GM19455 (cell line): ENCODE results near the gene WNT3A.

Source experiments
- ATAC-seq: cut with Tn5 transposase; IDR thresholded peaks from one replicate; pipeline ENCODE4 v1.9.1; 2021; ENCODE audit not compliant: unreplicated experiment

The WNT3A gene

GRCh38 chr1:228097333-228098081 is 90.7 kb downstream of the WNT3A start:
- ATAC-seq, result no peak

GRCh38 chr1:228098323-228098931 is 91.6 kb downstream of the WNT3A start:
- ATAC-seq, result no peak

DNA sequence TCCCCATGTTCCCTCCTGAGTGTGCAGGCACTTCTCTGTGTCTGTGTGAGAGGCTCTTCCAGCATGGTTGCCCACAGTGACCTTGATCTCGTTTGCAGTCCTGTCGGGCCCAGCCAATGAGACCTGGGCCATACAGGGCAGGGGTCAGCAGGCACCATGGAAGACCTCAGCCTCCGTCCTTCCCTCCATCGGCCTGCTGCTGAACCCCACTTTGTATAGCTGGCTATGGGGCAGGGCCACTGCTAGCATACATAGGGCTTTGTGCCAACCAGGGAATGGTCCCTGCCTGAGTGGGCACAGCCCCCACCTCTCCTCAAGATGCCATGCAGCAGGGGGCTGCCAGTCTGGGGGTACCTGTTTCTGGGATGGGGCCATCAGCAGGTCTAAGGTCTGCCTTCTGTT is 92.5 kb downstream of the WNT3A start:
- no peak for ATAC-seq

DNA sequence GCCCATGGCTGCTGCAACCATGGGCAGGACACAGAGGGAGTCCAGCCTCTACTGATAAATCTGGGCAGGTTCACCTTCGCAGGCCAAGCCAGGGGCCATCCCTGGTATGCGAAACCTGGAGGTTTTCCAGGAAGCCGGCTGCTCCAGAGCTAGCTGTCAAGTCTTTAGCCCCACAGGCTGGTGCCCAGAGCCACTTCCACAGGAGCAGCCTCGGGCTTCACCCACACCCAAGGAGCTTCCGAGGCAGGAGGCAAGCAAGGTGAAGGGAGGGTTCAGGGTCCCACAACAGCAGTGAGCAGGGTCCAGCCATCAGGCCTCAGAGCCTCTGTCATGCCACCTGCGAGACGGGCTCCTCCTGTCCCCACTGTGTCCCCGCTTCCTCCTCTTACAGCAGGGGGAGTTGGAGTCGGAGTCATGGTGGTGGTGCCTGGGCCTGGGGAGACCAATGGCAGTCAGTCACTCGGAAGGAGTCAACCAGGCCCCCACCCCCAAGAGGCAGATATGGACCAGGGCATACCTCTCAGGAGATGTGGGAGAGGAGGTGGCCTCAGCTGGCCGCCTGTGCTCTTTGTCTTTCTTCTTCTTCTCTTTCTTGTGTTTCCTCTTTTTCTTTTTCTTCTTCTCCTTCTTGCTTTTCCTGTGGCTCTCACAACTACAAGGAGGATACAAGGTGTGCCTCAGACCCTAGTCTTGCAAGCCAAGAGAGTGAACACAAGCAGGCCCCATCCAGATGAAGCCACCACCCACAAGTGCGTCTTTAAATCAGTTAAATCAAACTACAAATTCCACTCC is 94.2 kb downstream of the WNT3A start:
- no peak for ATAC-seq

- ATAC-seq, result no peak
Measured at GRCh38 chr1:228101614-228101993, 94.8 kb downstream of the WNT3A start.

DNA sequence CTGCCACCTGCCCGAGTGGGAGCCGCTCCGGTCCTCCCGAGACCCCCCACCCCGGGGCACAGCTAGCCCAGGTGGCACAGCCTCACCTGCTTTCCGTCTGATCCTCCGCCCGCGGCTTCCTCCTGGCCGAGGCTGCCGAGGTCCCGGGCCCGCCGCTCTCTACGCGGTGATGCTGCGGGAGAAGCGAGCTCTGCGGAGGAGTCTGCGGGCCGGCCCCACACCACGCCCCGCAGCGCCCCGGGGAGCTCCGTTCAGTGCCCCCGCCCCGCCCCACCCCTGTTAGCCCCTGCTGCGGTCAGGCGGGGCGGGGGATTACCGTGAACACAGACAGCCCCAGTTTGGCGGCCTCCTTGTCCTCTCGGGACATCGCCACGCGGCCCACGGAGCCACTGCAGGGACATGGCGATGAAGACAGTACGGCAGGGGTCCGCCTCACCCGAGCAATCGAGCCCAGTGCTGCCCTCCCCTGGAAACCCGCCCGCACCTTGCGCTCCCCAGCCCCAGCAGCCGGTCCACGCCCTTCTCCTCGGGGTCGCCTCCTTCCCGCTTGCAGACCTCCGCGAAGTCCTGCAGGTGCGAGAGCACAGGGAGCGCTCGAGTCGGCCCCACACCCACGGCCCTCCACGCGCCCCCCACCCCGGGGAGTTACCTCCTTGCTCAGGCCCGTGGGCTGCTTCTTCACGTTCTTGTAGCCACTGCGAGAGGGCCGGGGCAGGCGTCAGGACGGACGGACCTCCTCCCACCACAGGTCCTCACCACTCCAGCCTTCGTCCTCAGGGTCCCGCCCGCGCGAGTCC is 95.4 kb downstream of the WNT3A start:
- peak; percentile 23 for ATAC-seq

DNA sequence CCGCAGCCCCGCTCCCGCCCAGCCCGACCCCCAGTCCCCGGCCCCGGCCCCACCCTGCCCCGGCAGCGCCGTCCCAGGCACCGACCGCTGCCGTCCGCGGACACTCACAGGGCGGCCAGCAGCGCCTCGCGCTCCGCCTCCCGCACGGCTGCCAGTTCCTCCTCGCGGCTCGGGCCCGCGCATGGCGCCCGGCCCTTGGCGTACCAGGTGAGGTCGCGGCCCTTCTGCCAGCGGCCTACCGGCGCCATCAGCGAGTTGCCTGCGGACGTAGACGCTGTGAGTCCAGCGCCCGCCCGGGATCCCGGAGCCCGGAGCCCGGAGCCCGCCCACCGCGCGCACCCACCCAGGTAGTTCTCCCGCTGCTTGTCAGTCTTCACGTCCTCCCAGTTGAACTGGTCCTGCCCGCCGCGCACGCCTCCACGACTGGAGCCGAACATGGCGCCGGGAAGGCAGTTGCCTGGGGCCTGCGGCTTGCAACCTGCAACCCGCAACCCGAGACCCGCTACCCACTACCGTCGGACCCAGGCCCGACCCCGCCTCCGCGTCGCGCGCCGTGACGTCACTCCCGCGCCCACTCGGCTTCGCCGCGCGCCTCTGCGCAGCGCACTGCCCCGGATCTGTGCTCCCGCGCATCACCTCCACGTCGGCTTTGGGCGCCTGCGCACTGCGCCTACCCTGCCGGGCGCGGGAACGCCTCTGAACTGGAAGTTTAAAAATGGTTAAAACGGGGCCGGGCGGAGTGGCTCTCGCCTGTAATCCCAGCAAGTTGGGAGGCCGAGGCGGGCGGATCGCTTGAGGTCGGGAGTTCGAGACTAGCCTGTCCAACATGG is 96.2 kb downstream of the WNT3A start, which contains the start of gene C1orf35:
C1orf35 (minus strand) TSS at position 535 of the 830 bp plus-strand sequence; CDS start at position 437, 98 bp downstream.
- peak; percentile 61 for ATAC-seq

DNA sequence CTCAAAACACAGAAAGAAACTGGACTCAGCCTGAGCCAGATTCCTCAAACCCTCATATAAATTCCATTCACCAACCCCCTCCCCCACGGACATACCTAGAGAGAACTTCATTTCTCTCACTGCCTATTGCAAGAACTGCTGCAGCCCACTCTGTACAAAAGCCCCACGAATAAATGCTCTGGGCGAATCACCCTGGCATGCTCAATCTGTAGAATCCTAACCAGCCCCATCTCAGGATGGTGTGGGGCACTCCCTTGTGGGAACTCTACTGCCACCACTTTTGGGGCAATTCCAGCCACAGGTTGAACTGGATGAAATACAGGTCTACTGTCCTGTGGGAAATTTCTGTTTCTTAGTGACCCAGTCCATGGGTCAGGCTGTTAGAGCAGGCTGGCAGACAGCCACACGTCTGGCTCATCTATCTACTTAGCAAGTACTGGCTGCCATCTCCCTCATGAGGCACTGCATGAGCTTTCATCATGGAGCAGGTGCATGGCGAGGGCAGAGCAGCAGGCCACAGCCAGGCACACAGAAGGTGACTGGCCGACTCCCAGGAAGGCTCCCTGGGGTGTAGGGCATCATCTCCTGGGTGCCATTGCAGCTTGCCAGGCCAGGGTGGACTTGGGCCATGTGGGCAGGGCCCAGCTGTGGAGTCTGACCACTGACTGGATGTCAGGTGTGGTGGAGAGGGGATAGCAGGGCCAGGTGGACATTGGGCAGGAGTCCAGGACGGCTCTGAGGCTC is 97.9 kb downstream of the WNT3A start:
- ATAC-seq, result no peak

DNA sequence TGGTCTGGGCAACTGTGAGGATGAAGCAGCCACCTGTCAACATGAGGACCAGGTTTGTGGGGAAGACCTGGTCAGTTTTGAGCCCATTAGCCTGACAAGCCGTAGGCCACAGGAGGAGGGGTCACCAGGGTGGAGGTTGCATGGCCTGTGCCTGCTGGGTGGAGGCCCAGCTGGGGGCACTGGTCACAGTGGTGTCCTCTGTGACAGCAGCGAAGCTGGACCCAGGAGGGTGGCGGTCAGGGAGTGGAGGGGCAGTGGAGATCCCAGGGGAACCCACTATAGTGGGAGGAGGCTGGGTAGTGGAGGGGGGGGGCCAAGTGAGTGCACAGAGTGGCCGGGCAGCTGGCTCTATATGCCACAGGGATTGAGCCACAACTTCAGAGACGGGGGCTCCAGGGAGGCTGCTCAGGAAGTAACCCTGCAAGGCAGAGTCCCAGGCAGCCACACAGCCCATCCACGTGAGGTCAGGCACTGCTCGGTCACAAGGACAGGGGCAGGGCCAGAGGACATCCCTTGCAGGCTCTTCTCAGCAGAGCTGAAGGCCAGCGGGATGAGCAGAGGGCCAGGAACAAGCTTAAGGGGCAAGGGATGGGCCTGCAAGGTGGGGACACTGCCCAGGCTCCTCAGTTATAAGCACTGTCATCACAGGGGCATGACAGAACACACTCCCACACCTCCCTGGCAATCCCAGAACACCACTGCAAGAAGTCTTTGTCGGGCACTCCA is 98.6 kb downstream of the WNT3A start:
- no peak for ATAC-seq

DNA sequence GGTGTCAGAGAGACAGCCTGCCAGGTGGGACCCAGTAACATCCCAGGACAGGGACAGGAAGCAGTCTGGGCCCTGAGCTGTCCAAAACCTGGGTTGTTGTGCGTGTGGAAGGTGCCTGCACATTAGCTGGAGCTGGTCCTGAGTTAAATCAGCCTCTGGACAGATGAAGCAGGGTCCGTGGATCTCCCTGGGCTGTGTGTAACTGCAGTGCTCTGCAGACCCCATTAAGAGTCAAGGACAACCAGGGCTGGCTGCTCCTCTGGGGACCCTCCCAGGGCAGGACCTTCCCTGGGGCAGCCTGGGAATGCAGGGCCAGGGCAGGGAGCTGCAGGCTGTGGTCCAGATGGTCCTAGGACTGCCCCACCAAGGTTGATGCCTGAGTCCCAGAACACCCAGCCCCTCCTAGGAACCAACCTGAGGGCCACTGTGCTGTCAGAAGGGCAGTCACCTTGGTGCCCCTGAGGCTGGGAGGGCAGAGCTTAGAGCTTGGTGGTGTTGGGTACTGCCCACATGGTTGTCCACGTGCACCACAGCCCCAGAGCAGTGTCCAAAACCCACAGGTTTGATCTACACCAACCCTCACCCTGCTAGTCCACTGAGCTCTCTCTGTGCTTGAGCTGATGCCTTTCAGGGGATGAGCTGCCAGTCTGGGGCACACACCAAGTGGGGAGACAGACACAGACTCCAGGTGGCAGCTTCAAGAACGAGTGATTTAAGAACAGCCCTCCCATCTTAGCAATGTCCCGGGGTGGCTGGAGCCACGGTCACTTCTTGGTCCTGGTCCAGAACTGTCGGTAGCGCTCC is 99.4 kb downstream of the WNT3A start:
- no peak for ATAC-seq

GRCh38 chr1:228106800-228107054 is 99.9 kb downstream of the WNT3A start:
- ATAC-seq, result no peak

GRCh38 chr1:228107636-228108035 is 100.8 kb downstream of the WNT3A start:
- no peak for ATAC-seq

DNA sequence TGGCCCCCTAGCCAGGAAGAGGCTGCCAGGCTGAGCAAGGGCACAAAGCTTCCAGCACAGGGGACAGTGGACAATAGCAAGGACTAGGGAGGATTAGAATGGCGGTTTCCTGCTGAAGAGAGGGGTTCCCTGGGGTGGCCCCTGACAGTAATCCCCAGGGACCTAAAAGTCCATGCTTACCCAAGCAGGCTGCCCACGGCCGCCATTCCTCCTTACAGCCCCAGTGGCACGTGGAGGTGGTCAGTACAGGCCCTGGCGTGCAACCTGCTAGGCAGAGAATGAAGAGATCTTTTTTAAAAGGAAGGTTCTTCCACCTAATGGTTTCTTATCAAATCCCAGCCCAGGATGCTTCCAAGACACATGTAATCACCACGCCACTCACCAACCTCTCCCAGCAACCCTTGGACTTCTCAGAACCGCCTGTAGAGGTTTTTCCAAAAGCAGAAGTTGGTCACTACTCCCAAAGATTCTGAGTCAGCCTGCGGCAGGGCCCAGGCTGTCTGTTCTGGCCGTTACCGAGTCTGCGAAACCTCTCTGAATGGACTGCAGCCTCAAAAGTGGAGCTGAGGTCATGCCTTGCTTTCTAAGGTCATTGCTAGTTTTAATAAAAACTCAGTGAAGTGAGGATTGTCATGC is 101.4 kb downstream of the WNT3A start:
- ATAC-seq, result no peak

DNA sequence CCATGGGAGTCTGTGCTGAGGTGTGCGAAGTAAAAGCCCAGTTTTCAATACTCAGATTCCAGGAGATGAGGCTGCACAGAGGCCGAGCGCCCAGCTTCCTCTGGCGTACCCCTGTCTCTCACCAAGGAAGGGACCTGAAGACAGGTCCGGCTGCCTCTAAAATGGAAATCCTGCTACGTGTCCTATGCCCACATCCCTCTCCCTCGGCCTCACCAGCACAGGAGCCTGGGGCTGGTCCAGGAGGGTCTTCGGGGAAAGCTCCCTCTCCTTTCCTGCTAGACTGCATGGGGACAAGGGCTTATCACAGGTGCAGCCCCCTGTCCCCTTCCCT is 101.9 kb downstream of the WNT3A start:
- no peak for ATAC-seq

- ATAC-seq, result peak; percentile 93
Measured at GRCh38 chr1:228109073-228109961, 102.5 kb downstream of the WNT3A start, which contains the start of gene MRPL55. Gene MRPL55, minus strand, starts transcription at chr1:228109299. Its CDS starts 1,039 bp downstream, at chr1:228108260.

DNA sequence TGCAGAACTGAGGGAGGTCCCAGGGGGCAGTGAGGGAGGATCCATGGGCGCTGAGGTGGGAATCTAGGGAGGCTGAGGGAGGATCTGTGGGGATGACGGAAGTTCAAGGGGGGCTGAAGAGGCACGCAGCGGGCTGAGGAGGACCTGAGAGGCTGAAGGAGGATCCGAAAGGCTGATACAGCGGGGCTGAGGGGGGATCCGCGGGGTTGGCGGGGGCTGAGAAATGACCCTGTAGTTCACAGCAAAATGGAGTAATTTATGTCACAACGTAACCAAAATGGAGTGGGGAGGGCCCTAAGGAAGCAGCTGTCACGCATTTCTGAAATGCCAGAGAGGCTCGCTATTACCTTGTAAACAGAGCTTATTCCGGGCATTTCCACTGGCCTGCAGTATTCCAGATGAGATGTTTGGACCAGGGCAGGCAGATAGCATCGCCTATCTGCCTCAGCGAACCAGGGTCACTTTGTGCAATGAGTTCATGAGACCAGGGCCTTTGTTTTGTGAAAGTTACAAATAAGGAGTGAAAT is 103.2 kb downstream of the WNT3A start:
- ATAC-seq, result no peak

DNA sequence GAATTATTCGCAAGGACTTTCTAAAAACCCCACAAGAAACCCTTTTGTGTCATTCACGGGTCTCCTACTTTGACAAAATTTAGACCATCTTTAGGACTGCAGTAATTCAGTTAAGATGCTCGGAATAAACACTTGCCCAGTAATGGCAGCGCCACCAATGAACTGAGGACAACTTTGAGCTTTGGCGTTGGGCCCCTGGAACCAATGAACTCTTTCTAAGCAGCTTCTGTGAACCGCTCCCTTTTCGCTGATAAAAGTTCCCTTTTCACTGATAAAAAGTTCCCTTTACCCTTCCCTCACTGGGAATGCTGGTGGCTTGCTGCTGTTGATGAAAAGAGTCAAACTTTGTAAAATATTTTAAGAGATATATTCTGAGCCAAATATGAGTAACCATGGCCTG is 103.8 kb downstream of the WNT3A start:
- ATAC-seq, result no peak
